Measurements from ENCODE around the gene SEMA3G. TPM values are rescaled to one million over a fixed set of nuclear protein-coding genes. Genes with fewer than 3 reads are reported as not detected.

Gene SEMA3G
- total RNA-seq, 6 experiments from 2014 or later = not detected

DNA sequence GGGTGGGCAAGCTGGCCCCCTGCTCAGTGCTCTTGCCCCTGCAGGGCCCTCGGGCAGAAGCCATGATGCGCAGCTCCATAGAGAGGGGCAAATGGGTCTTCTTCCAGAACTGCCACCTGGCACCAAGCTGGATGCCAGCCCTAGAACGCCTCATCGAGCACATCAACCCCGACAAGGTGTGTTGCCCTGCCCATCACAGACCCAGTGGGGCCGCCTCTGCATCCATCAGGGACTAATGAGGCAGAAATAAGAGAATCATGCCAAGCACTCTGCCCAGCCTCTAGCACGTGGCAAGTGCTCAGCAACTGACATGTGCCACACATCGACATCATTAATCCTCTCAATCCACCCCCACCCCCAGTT lies 49.4 kb downstream of the SEMA3G start:
- TF ChIP-seq, protein P1, sequence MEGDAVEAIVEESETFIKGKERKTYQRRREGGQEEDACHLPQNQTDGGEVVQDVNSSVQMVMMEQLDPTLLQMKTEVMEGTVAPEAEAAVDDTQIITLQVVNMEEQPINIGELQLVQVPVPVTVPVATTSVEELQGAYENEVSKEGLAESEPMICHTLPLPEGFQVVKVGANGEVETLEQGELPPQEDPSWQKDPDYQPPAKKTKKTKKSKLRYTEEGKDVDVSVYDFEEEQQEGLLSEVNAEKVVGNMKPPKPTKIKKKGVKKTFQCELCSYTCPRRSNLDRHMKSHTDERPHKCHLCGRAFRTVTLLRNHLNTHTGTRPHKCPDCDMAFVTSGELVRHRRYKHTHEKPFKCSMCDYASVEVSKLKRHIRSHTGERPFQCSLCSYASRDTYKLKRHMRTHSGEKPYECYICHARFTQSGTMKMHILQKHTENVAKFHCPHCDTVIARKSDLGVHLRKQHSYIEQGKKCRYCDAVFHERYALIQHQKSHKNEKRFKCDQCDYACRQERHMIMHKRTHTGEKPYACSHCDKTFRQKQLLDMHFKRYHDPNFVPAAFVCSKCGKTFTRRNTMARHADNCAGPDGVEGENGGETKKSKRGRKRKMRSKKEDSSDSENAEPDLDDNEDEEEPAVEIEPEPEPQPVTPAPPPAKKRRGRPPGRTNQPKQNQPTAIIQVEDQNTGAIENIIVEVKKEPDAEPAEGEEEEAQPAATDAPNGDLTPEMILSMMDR (IDR thresholded peaks at IDR 0.05) = no peak
- H3K4me1 Mint-ChIP-seq (ENCODE audit: low read depth) = no peaks in the 10 kb centered on the region
- DNase-seq = no peak
- peaks cover 11% of the 10 kb centered on the region for H3K27me3 Mint-ChIP-seq (ENCODE audit: insufficient read depth)
- peaks cover 4% of the 10 kb centered on the region; the same call in 1 of the 2 replicates for H3K36me3 Mint-ChIP-seq (ENCODE audit: low read depth)
- H3K4me3 Mint-ChIP-seq = no peak overlapping the region
- no peak overlapping the region for H3K27ac Mint-ChIP-seq
- H3K9me3 Mint-ChIP-seq = no peaks in the 10 kb centered on the region

DNA sequence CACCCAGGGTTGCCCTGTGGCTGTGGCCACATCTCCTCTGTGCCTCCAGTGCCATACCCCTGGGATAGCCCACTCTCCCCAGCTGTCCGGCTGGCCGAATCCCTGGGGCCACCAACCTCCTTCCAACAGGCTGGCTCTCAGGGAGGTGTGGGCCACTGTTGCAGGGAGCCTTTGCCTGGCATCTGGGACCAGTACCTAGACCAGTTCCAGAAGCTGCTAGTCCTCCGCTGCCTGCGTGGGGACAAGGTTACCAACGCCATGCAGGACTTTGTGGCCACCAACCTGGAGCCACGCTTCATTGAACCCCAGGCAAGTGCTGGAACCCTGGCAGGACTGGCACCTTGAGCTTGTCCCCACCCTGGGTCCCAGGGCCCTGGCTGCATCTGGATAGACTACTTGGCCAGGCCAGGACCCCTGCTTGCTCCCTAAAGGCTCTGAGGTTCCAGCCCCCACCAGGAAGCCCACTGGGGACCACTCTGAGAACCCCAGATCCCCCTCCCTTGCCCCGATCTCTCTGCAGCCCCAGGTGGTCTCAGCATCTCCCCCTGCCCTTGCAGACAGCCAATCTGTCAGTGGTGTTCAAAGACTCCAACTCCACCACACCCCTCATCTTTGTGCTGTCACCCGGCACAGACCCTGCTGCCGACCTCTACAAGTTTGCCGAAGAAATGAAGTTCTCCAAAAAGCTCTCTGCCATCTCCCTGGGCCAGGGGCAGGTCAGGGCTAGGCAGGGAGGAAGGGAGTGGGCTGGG lies 50.0 kb downstream of the SEMA3G start:
- no peaks in the 10 kb centered on the region for H3K9me3 Mint-ChIP-seq
- no peaks in the 10 kb centered on the region for H3K36me3 Mint-ChIP-seq (ENCODE audit: low read depth)
- no peak overlapping the region for H3K4me3 Mint-ChIP-seq
- peaks cover 12% of the 10 kb centered on the region for H3K27me3 Mint-ChIP-seq (ENCODE audit: insufficient read depth)
- DNase-seq = no peak
- H3K27ac Mint-ChIP-seq = no peak overlapping the region
- no peaks in the 10 kb centered on the region for H3K4me1 Mint-ChIP-seq (ENCODE audit: low read depth)
- TF ChIP-seq, protein P1 (IDR thresholded peaks at IDR 0.05) = no peak

DNA sequence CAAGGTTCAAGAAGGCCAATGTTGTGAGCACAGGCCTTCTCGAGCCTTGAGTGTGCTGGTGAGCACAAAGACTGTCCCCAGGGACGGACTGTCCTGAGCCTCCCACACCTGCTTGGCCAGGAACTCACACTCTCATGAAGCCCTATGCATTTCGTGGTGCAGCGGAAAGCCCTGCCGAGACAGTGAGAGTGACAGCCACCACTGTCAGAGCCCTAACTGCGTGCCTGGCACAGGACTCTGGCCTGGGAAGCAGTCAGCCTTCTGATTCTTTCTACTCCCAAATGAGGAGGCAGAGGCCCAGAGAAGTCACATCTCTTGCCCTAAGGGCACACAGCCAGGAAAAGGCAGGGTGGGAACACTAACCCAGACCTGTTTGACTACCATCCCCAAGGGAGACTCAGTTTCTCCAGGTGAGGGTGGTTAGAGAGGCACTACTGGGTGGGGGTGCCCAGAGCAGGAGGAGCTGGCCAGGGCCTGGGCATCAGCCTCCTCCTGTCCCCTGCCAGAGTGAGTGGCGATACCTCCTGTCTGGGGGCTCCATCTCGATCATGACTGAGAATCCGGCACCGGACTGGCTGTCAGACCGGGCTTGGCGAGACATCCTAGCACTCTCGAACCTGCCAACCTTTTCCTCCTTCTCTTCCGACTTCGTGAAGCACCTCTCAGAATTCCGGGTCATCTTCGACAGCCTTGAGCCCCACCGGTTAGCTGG lies 50.8 kb downstream of the SEMA3G start:
- TF ChIP-seq, protein P1 (IDR thresholded peaks at IDR 0.05) = no peak
- Mint-ChIP-seq H3K4me1 (ENCODE audit: low read depth) (no peaks in the 10 kb centered on the region), H3K27ac (no peak overlapping the region), H3K9me3 (no peaks in the 10 kb centered on the region), H3K36me3 (ENCODE audit: low read depth) (no peaks in the 10 kb centered on the region), H3K27me3 (ENCODE audit: insufficient read depth) (peaks cover 13% of the 10 kb centered on the region), H3K4me3 (no peak overlapping the region)
- DNase-seq = no peak

GRCh38 chr3:52393131-52393807 lies 51.6 kb downstream of the SEMA3G start:
- Mint-ChIP-seq H3K4me1 (ENCODE audit: low read depth) (no peaks in the 10 kb centered on the region), H3K36me3 (ENCODE audit: low read depth) (no peaks in the 10 kb centered on the region), H3K9me3 (no peaks in the 10 kb centered on the region), H3K27ac (no peak overlapping the region), H3K27me3 (ENCODE audit: insufficient read depth) (peaks cover 13% of the 10 kb centered on the region), H3K4me3 (no peak overlapping the region)
- no peak for DNase-seq
- TF ChIP-seq, protein P1 (IDR thresholded peaks at IDR 0.05) = no peak

- Mint-ChIP-seq H3K27me3 (ENCODE audit: insufficient read depth) (peaks cover 11% of the 10 kb centered on the region), H3K27ac (no peak overlapping the region), H3K4me1 (ENCODE audit: low read depth) (no peaks in the 10 kb centered on the region), H3K4me3 (no peak overlapping the region), H3K9me3 (no peaks in the 10 kb centered on the region), H3K36me3 (ENCODE audit: low read depth) (no peaks in the 10 kb centered on the region)
- TF ChIP-seq, protein P1 (IDR thresholded peaks at IDR 0.05) = no peak
- DNase-seq = no peak
These were observed 52.5 kb downstream of the SEMA3G start for GRCh38 chr3:52392216-52392930.
